SK-N-SH (cell line): Measurements from ENCODE around the gene REPS2. TPM values are rescaled to one million over a fixed set of nuclear protein-coding genes. Genes with fewer than 3 reads are reported as not detected.

ENCODE experiments used
- CTCF ChIA-PET: fragments of 300-600, 350-600 bp; formaldehyde crosslinking; extraction: SDS; loops from one replicate; lab custom pipeline; 2021; lab: Yijun Ruan, JAX
- POLR2A ChIA-PET: fragments of 350-600 bp; sonication (Branson Sonifier 250); formaldehyde crosslinking; extraction: SDS; loops from one replicate; lab custom pipeline; 2020; ENCODE audit warnings: antibody characterized with exemption, inconsistent platforms; lab: Yijun Ruan, JAX
- DNase-seq: peaks from one replicate; pipeline ENCODE4 v3.0.0; 2012
- H2AFZ ChIP-seq: fragments of 200-600 bp; sonication (generic); 2 replicates; pipeline ENCODE4 v1.8.1; 2016; ENCODE audit warnings: antibody characterized with exemption, mild to moderate bottlenecking, low read depth
- H3F3A ChIP-seq: fragments of 200-600 bp; sonication (generic); replicated peaks from 2 replicates; pipeline ENCODE3; 2016; ENCODE audit warnings: antibody characterized with exemption, mild to moderate bottlenecking; ENCODE audit not compliant: insufficient read depth
- H3K27ac ChIP-seq, 2 experiments: fragments of 200-500 bp in 1 of 2; fragments of 200-600 bp in 1 of 2; sonication (Bioruptor generic) in 1 of 2; sonication (generic), shearing (Covaris generic) in 1 of 2; 2 replicates each; pipeline versions ENCODE4 v1.5.1 to v1.6.1; 2014 to 2016; ENCODE audit warnings: low read depth in 2 of 2, inconsistent platforms in 1 of 2, low read length in 1 of 2, mild to moderate bottlenecking in 1 of 2, mixed read lengths in 1 of 2
- H3K27me3 ChIP-seq: fragments of 200-600 bp; sonication (generic), shearing (Covaris generic); 2 replicates; pipeline ENCODE4 v1.6.1; 2016; ENCODE audit warnings: mixed run types; ENCODE audit not compliant: insufficient read depth
- H3K36me3 ChIP-seq, 2 experiments: fragments of 200-500 bp in 1 of 2; fragments of 200-600 bp in 1 of 2; sonication (Bioruptor generic) in 1 of 2; sonication (generic) in 1 of 2; replicated peaks in 1 of 2; 2 replicates each; pipeline versions ENCODE3 to v1.5.1; 2014 to 2016; ENCODE audit warnings: low read length in 1 of 2, mild to moderate bottlenecking in 1 of 2; ENCODE audit not compliant: insufficient read depth in 2 of 2, control insufficient read depth in 1 of 2
- H3K4me1 ChIP-seq, 2 experiments: fragments of 200-500 bp in 1 of 2; fragments of 200-600 bp in 1 of 2; sonication (Bioruptor generic) in 1 of 2; sonication (generic), shearing (Covaris generic) in 1 of 2; 2 replicates each; pipeline versions ENCODE4 v1.5.1 to v1.6.1; 2014 to 2016; ENCODE audit warnings: low read depth in 1 of 2, low read length in 1 of 2, mixed run types in 1 of 2; ENCODE audit not compliant: insufficient read depth in 2 of 2, control insufficient read depth in 1 of 2
- H3K4me2 ChIP-seq: fragments of 200-600 bp; sonication (generic), shearing (Covaris generic); 2 replicates; pipeline ENCODE4 v1.6.1; 2017; ENCODE audit warnings: mixed run types
- H3K4me3 ChIP-seq, 2 experiments: fragments of 200-500 bp in 1 of 2; fragments of 200-600 bp in 1 of 2; sonication (Bioruptor generic) in 1 of 2; sonication (generic), shearing (Covaris generic) in 1 of 2; 2 replicates each; pipeline versions ENCODE4 v1.5.1 to v1.8.1; 2014 to 2016; ENCODE audit warnings: low read depth in 2 of 2, inconsistent platforms in 1 of 2, low read length in 1 of 2, mild to moderate bottlenecking in 1 of 2, mixed read lengths in 1 of 2, moderate library complexity in 1 of 2
- H3K79me2 ChIP-seq: fragments of 200-600 bp; sonication (generic); 2 replicates; pipeline ENCODE4 v1.8.1; 2017; ENCODE audit warnings: mild to moderate bottlenecking; ENCODE audit not compliant: insufficient read depth
- H3K9ac ChIP-seq: fragments of 200-600 bp; sonication (generic); 2 replicates; pipeline ENCODE4 v1.6.1; 2017; ENCODE audit warnings: mixed run types
- H3K9me2 ChIP-seq: fragments of 200-600 bp; sonication (generic); 2 replicates; pipeline ENCODE4 v1.6.1; 2017; ENCODE audit warnings: mixed run types
- H3K9me3 ChIP-seq: fragments of 200-600 bp; sonication (generic); 2 replicates; pipeline ENCODE4 v1.6.1; 2017; ENCODE audit warnings: mixed run types, mild to moderate bottlenecking, moderate library complexity
- H4K20me1 ChIP-seq: fragments of 200-600 bp; sonication (generic); 2 replicates; pipeline ENCODE4 v1.6.1; 2017; ENCODE audit warnings: mild to moderate bottlenecking, mixed run types; ENCODE audit not compliant: insufficient read depth
- CHD2 ChIP-seq: fragments of 150-350 bp; IDR thresholded peaks from 2 replicates; pipeline ENCODE4 v1.6.1; 2018; ENCODE audit warnings: low read length; ENCODE audit not compliant: partially characterized antibody
- EZH2phosphoT487 ChIP-seq: fragments of 200-600 bp; sonication (generic); IDR thresholded peaks from 2 replicates; pipeline ENCODE4 v1.6.1; 2017; ENCODE audit warnings: low read depth, mixed run types, mild to moderate bottlenecking, antibody characterized with exemption, moderate library complexity, borderline replicate concordance
- FOSL2 ChIP-seq: IDR thresholded peaks from 2 replicates; pipeline ENCODE4 v1.4.0; 2012; ENCODE audit warnings: low read depth, mild to moderate bottlenecking, moderate library complexity, borderline replicate concordance
- GATA2 ChIP-seq: sonication (generic); formaldehyde crosslinking; IDR thresholded peaks from 2 replicates; pipeline ENCODE4 v1.5.0; 2020; ENCODE audit warnings: mild to moderate bottlenecking, missing genetic modification reagents
- JUND ChIP-seq: IDR thresholded peaks from 2 replicates; pipeline ENCODE4 v1.4.0; 2012
- MEF2A ChIP-seq: IDR thresholded peaks from 2 replicates; pipeline ENCODE4 v1.4.0; 2012; ENCODE audit warnings: low read depth, borderline replicate concordance
- MXI1 ChIP-seq: IDR thresholded peaks from 2 replicates; pipeline ENCODE4 v1.6.1; 2012; ENCODE audit warnings: mild to moderate bottlenecking, low read depth, low read length, improper control_type of control experiment
- NFIC ChIP-seq: IDR thresholded peaks from 2 replicates; pipeline ENCODE4 v1.4.0; 2012; ENCODE audit warnings: borderline replicate concordance
- NRF1 ChIP-seq: IDR thresholded peaks from 2 replicates; pipeline ENCODE4 v1.6.1; 2012; ENCODE audit warnings: low read depth, mild to moderate bottlenecking, low read length
- PBX3 ChIP-seq: IDR thresholded peaks from 2 replicates; pipeline ENCODE4; 2012
- RAD21 ChIP-seq: IDR thresholded peaks from 2 replicates; pipeline ENCODE4 v1.6.1; 2012; ENCODE audit warnings: mild to moderate bottlenecking, low read length
- RCOR1 ChIP-seq: fragments of 150-350 bp; IDR thresholded peaks from 2 replicates; pipeline ENCODE4 v1.6.1; 2017; ENCODE audit warnings: antibody characterized with exemption, low read length
- REST ChIP-seq: IDR thresholded peaks from 2 replicates; pipeline ENCODE4 v1.6.1; 2012; ENCODE audit warnings: mild to moderate bottlenecking, low read depth, low read length, moderate library complexity
- RXRA ChIP-seq: IDR thresholded peaks from 2 replicates; pipeline ENCODE4 v1.4.0; 2012; ENCODE audit warnings: low read depth, mild to moderate bottlenecking, borderline replicate concordance
- SMC3 ChIP-seq: IDR thresholded peaks from 2 replicates; pipeline ENCODE4 v1.6.1; 2012; ENCODE audit warnings: low read depth, low read length, improper control_type of control experiment
- TEAD4 ChIP-seq: IDR thresholded peaks from 2 replicates; pipeline ENCODE4 v1.4.0; 2012; ENCODE audit warnings: mild to moderate bottlenecking, borderline replicate concordance; ENCODE audit not compliant: insufficient read depth
- USF2 ChIP-seq: fragments of 150-350 bp; IDR thresholded peaks from 2 replicates; pipeline ENCODE4 v1.6.1; 2017; ENCODE audit warnings: antibody characterized with exemption, low read length, low read depth, borderline replicate concordance
- ZBTB33 ChIP-seq: IDR thresholded peaks from 2 replicates; pipeline ENCODE4 v1.4.0; 2012; ENCODE audit warnings: low read depth, borderline replicate concordance
- WGBS: methylation state at CpG from one replicate; pipeline ENCODE4 v1.1.6; 2017; ENCODE audit warnings: low lambda C conversion rate; 5-methylcytosine and 5-hydroxymethylcytosine counted together
- polyA plus RNA-seq, 3 experiments: library from polyadenylated mRNA; depleted of rRNA; stranded (reverse); fragments of >200 nt; gene quantifications; 2 replicates each; pipeline ENCODE4 v1.2.3, GENCODE V29; 2012
- TF ChIP-seq, protein P1 (sequence below): IDR thresholded peaks from 2 replicates; pipeline ENCODE4 v1.4.0; 2012; ENCODE audit warnings: low read depth

Gene REPS2
- polyA plus RNA-seq, 1 of the 3 experiments (the other 2 are of a cell fraction): 0.62 TPM

GRCh38 chrX:17104433-17104832 is 158.0 kb downstream of the REPS2 start:
- Histone ChIP-seq H3F3A (no peaks in the 10 kb centered on the region), H3K27ac (no peak overlapping the region), H3K4me3 (no peak overlapping the region), H3K4me2 (no peak overlapping the region), H4K20me1 (no peaks in the 10 kb centered on the region), H3K79me2 (no peaks in the 10 kb centered on the region), H3K9ac (no peak overlapping the region), H3K9me3 (no peaks in the 10 kb centered on the region), H3K27me3 (no peaks in the 10 kb centered on the region), H3K36me3 (no peaks in the 10 kb centered on the region), H2AFZ (no peak overlapping the region), H3K4me1 (no peaks in the 10 kb centered on the region), H3K9me2 (no peaks in the 10 kb centered on the region)
- ChIA-PET POLR2A (no interaction called here), CTCF (interaction anchor here (1.6 kb wide), 1 partner anchor 13 kb away, joined by 5 read pairs; no protein-coding TSS in a partner anchor)
- TF ChIP-seq NFIC: no peak
- no peak for TF ChIP-seq PBX3
- 52% methylated on average over 4 of the region's 4 CpGs for WGBS
- DNase-seq: no peak

GRCh38 chrX:17120816-17121215 is 174.4 kb downstream of the REPS2 start:
- DNase-seq: no peak
- Histone ChIP-seq H3K4me2 (no peak overlapping the region), H3K4me1 (no peaks in the 10 kb centered on the region), H3K9me2 (no peaks in the 10 kb centered on the region), H3K9ac (no peak overlapping the region), H3K79me2 (no peaks in the 10 kb centered on the region), H3K27ac (no peak overlapping the region), H2AFZ (no peak overlapping the region), H3K27me3 (0 out of 2 replicates have a peak, but pooled peaks cover 6% of the 10 kb centered on the region), H3F3A (no peaks in the 10 kb centered on the region), H3K4me3 (no peak overlapping the region), H3K36me3 (no peaks in the 10 kb centered on the region), H4K20me1 (no peaks in the 10 kb centered on the region), H3K9me3 (no peaks in the 10 kb centered on the region)
- WGBS: 58% methylated on average over 6 of the region's 6 CpGs
- POLR2A ChIA-PET: no interaction called here
- CTCF ChIA-PET: interaction anchor here (0.7 to 2.6 kb wide), 13 partner anchors 10 to 585 kb away, joined by 3 to 12 read pairs (median 4); no protein-coding TSS in a partner anchor
- no peak for TF ChIP-seq TEAD4
- no peak for TF ChIP-seq SMC3
- no peak for TF ChIP-seq JUND
- no peak for TF ChIP-seq EZH2phosphoT487
- TF ChIP-seq RCOR1: no peak
- no peak for TF ChIP-seq RXRA
- no peak for TF ChIP-seq MXI1
- no peak for TF ChIP-seq GATA2
- no peak for TF ChIP-seq CHD2
- TF ChIP-seq FOSL2: no peak
- no peak for TF ChIP-seq RAD21
- no peak for TF ChIP-seq USF2
- no peak for TF ChIP-seq ZBTB33
- TF ChIP-seq, protein P1, sequence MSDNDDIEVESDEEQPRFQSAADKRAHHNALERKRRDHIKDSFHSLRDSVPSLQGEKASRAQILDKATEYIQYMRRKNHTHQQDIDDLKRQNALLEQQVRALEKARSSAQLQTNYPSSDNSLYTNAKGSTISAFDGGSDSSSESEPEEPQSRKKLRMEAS: no peak
- TF ChIP-seq NRF1: no peak
- no peak for TF ChIP-seq REST
- no peak for TF ChIP-seq MEF2A
